Upper lobe of right lung (tissue), 1 donor: Measurements from ENCODE around the gene PHLPP1. TPM values are rescaled to one million over a fixed set of nuclear protein-coding genes. Genes with fewer than 3 reads are reported as not detected.

ENCODE experiments used
- ATAC-seq: fragments of 200-7000 bp; cut with Tn5 transposase; one replicate; pipeline ENCODE4 v1.9.1; 2020; ENCODE audit warnings: mild to moderate bottlenecking, moderate library complexity
- DNase-seq: peaks from one replicate; pipeline ENCODE4 v3.0.0-alpha.2; 2020
- H3K27ac ChIP-seq: fragments of 200-600 bp; one replicate; pipeline ENCODE4 v1.8.0; 2022
- H3K27me3 ChIP-seq: fragments of 200-600 bp; one replicate; pipeline ENCODE4 v1.8.0; 2022; ENCODE audit warnings: mild to moderate bottlenecking
- H3K36me3 ChIP-seq: fragments of 200-600 bp; one replicate; pipeline ENCODE4 v1.8.0; 2022
- H3K4me1 ChIP-seq: fragments of 200-600 bp; one replicate; pipeline ENCODE4 v1.8.0; 2022
- H3K4me3 ChIP-seq: fragments of 200-600 bp; one replicate; pipeline ENCODE4 v1.8.0; 2022; ENCODE audit warnings: mild to moderate bottlenecking
- H3K9me3 ChIP-seq: fragments of 200-600 bp; one replicate; pipeline ENCODE4 v1.8.0; 2022
- CTCF ChIP-seq: fragments of 200-600 bp; IDR thresholded peaks from one replicate; pipeline ENCODE4 v1.8.0; 2022; ENCODE audit warnings: antibody characterized with exemption
- intact Hi-C: fragments of 100-400 bp; cut with DNase I; formaldehyde crosslinking; loops from one replicate; pipeline ENCODE4 v1.11.0; 2022
- total RNA-seq: library from RNA; stranded (reverse); fragmentation: NEBNext Ultra II Directional; extraction: Animal tissue kit (Norgen Biotek cat#: 25700); gene quantifications from one replicate; pipeline ENCODE4 v1.2.1, GENCODE V29; 2021
- donor health status: DM: no; HTN: yes; CAD: no; lungs with severe emphysema.

The PHLPP1 gene
- total RNA-seq, 1 donor from 2014 or later: 11.9 TPM

DNA sequence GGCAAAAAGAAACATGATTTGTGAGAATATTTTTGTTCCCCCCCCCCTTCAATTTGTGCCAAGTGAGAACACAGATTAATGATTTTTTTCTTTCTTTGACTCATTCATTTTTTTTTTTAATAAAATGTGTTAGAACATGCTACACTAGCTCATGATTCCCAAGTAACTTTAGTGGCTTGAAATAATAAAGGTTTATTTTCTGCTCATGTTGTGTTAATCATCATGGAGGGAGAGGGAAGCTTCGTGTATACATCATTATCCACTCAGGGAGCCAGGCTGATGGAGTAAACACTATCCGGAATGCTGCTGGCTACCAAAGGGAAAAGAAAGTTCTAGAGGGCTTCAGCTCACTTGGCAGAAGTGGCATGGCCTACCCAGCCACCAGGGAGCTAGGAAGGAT lies 40.6 kb downstream of the PHLPP1 start:
- no peaks in the 10 kb centered on the region for H3K27me3 ChIP-seq
- no peak for TF ChIP-seq CTCF
- no peak for DNase-seq
- no peaks in the 10 kb centered on the region for H3K9me3 ChIP-seq
- intact Hi-C loops: no loop called here
- no peak overlapping the region for H3K4me3 ChIP-seq
- no peak overlapping the region for H3K27ac ChIP-seq
- H3K36me3 ChIP-seq: no peaks in the 10 kb centered on the region
- H3K4me1 ChIP-seq: peaks cover 11% of the 10 kb centered on the region
- ATAC-seq: no peak

- ATAC-seq: no peak
- Histone ChIP-seq H3K27me3 (no peaks in the 10 kb centered on the region), H3K36me3 (no peaks in the 10 kb centered on the region), H3K9me3 (no peaks in the 10 kb centered on the region), H3K4me3 (no peak overlapping the region), H3K27ac (no peak overlapping the region), H3K4me1 (no peaks in the 10 kb centered on the region)
- intact Hi-C loops: no loop called here
- TF ChIP-seq CTCF: no peak
- DNase-seq: no peak
These were observed 42.2 kb downstream of the PHLPP1 start for GRCh38 chr18:62757399-62758010.

- ATAC-seq (no peak), DNase-seq (no peak)
- Histone ChIP-seq H3K4me1 (no peaks in the 10 kb centered on the region), H3K27ac (no peak overlapping the region), H3K27me3 (no peaks in the 10 kb centered on the region), H3K4me3 (no peak overlapping the region), H3K36me3 (no peaks in the 10 kb centered on the region), H3K9me3 (no peaks in the 10 kb centered on the region)
- intact Hi-C loops: no loop called here
- TF ChIP-seq CTCF: no peak
These were observed 43.2 kb downstream of the PHLPP1 start for GRCh38 chr18:62758591-62758990.

- Histone ChIP-seq H3K27ac (no peak overlapping the region), H3K4me1 (no peaks in the 10 kb centered on the region), H3K9me3 (no peaks in the 10 kb centered on the region), H3K27me3 (no peaks in the 10 kb centered on the region), H3K36me3 (no peaks in the 10 kb centered on the region), H3K4me3 (no peak overlapping the region)
- DNase-seq (no peak), ATAC-seq (no peak)
- TF ChIP-seq CTCF: no peak
- intact Hi-C loops: no loop called here
These were observed 44.5 kb downstream of the PHLPP1 start for GRCh38 chr18:62759704-62760402.

DNA sequence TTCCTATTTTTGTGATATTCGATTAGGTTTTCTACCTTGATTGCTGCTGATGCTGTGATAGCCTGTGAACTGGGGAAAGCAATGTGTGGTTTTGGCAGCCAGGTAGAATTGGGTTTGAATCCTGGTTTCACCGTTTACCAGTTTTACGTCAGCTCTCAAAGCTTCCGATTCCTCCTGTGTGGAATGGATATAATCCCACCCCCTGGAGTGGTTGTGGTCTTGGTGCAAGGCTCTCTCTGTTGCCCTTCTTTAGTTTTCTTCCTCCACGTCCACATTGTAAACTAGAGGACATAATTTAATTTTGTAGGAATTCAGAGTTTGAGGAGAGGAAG lies 45.0 kb downstream of the PHLPP1 start:
- Histone ChIP-seq H3K27ac (no peak overlapping the region), H3K4me1 (no peaks in the 10 kb centered on the region), H3K9me3 (no peaks in the 10 kb centered on the region), H3K27me3 (no peaks in the 10 kb centered on the region), H3K36me3 (no peaks in the 10 kb centered on the region), H3K4me3 (no peak overlapping the region)
- no peak for TF ChIP-seq CTCF
- intact Hi-C loops: no loop called here
- DNase-seq (no peak), ATAC-seq (no peak)
